Endodermal cell (in vitro differentiated cells): ENCODE data around the gene KATNAL1. TPM values are rescaled to one million over a fixed set of nuclear protein-coding genes. Genes with fewer than 3 reads are reported as not detected.

Source experiments
- DNase-seq: peaks from one replicate; pipeline ENCODE4 v3.0.0-alpha.2; 2017
- H3K27ac ChIP-seq: 2 replicates; pipeline ENCODE4 v1.5.1; 2013; ENCODE audit warnings: mild to moderate bottlenecking, low read depth, low read length, moderate library complexity
- H3K27me3 ChIP-seq: 2 replicates; pipeline ENCODE4 v1.6.1; 2013; ENCODE audit warnings: mild to moderate bottlenecking, low read length, moderate library complexity; ENCODE audit not compliant: insufficient read depth, control insufficient read depth, poor library complexity, severe bottlenecking
- H3K36me3 ChIP-seq: 2 replicates; pipeline ENCODE4 v1.7.0; 2013; ENCODE audit warnings: mild to moderate bottlenecking, low read length, moderate library complexity; ENCODE audit not compliant: control insufficient read depth, insufficient read depth
- H3K4me1 ChIP-seq: one replicate; pipeline ENCODE4 v1.7.0; 2013; ENCODE audit warnings: low read length; ENCODE audit not compliant: control insufficient read depth, insufficient read depth
- H3K4me3 ChIP-seq: 2 replicates; pipeline ENCODE4 v1.5.1; 2013; ENCODE audit warnings: mild to moderate bottlenecking, low read length, moderate library complexity
- H3K9ac ChIP-seq: 2 replicates; pipeline ENCODE4 v1.6.1; 2013; ENCODE audit warnings: mild to moderate bottlenecking, low read length, moderate library complexity; ENCODE audit not compliant: poor library complexity, severe bottlenecking; ENCODE audit errors: extremely low read depth
- H3K9me3 ChIP-seq: 2 replicates; pipeline ENCODE4 v1.6.1; 2013; ENCODE audit warnings: mild to moderate bottlenecking, low read length, moderate library complexity; ENCODE audit not compliant: control insufficient read depth
- H3K27ac Mint-ChIP-seq: 2 replicates; pipeline ENCODE4 v1.8.0; 2020; ENCODE audit warnings: mixed read lengths
- H3K27me3 Mint-ChIP-seq: 2 replicates; pipeline ENCODE4 v1.8.0; 2021; ENCODE audit warnings: mild to moderate bottlenecking, mixed read lengths; ENCODE audit not compliant: insufficient read depth
- H3K36me3 Mint-ChIP-seq: 2 replicates; pipeline ENCODE4 v1.8.0; 2020; ENCODE audit warnings: low read depth, mixed read lengths
- H3K4me1 Mint-ChIP-seq: 2 replicates; pipeline ENCODE4 v1.8.0; 2020; ENCODE audit warnings: mixed read lengths
- H3K4me3 Mint-ChIP-seq: 2 replicates; pipeline ENCODE4 v1.8.0; 2020; ENCODE audit warnings: mild to moderate bottlenecking, moderate library complexity, mixed read lengths
- H3K9me3 Mint-ChIP-seq: 2 replicates; pipeline ENCODE4 v1.8.0; 2020; ENCODE audit warnings: mild to moderate bottlenecking, mixed read lengths
- WGBS, 2 experiments: methylation state at CpG; one replicate each; pipeline versions ENCODE4 v1.1.5 to v1.1.7; 2013; ENCODE audit warnings: missing lambda C conversion rate in 2 of 2, mixed read lengths in 1 of 2; ENCODE audit not compliant: insufficient coverage in 1 of 2, insufficient read length in 1 of 2; 5-methylcytosine and 5-hydroxymethylcytosine counted together
- total RNA-seq, 2 donors: library from RNA; stranded (reverse); fragmentation: NEBNext Ultra II Directional in 1 of 2; extraction: Animal tissue kit (Norgen Biotek cat#: 25700) in 1 of 2; gene quantifications; 2 replicates in 1 of 2; 3 replicates in 1 of 2; pipeline ENCODE4 v1.2.1, GENCODE V29; 2021
- TF ChIP-seq, protein P1 (sequence below): fragments of 200-600 bp; sonication (generic); conservative IDR thresholded peaks from 2 replicates; pipeline ENCODE4 v1.5.0; 2021; ENCODE audit warnings: antibody characterized with exemption, mild to moderate bottlenecking

Gene KATNAL1
- total RNA-seq, 2 donors from 2014 or later, result 20.3 to 32.2 TPM

DNA sequence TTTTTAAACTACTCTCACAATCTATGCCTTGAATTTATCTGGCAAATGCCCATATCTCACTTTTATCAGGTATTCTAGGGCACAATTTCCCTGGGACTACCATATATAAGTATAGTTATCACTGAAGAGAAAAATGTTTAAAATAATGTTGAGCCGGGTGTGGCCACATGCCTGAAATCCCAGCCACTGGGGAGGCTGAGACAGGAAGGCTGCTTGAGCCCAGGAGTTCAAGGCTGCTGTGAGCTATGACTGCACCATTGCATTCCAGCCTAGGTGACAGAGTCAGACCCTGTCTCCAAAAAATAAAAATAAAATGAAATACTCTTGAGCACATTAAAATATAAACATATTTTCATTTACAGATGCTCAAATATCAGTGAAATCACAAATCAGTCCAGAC is 4.1 kb downstream of the KATNAL1 start:
- H3K9ac ChIP-seq, result no peak overlapping the region
- Mint-ChIP-seq H3K4me3 (no peak overlapping the region), H3K9me3 (no peaks in the 10 kb centered on the region), H3K27me3 (no peaks in the 10 kb centered on the region), H3K27ac (no peak overlapping the region), H3K36me3 (no peaks in the 10 kb centered on the region), H3K4me1 (peaks cover 7% of the 10 kb centered on the region)
- TF ChIP-seq, protein P1, sequence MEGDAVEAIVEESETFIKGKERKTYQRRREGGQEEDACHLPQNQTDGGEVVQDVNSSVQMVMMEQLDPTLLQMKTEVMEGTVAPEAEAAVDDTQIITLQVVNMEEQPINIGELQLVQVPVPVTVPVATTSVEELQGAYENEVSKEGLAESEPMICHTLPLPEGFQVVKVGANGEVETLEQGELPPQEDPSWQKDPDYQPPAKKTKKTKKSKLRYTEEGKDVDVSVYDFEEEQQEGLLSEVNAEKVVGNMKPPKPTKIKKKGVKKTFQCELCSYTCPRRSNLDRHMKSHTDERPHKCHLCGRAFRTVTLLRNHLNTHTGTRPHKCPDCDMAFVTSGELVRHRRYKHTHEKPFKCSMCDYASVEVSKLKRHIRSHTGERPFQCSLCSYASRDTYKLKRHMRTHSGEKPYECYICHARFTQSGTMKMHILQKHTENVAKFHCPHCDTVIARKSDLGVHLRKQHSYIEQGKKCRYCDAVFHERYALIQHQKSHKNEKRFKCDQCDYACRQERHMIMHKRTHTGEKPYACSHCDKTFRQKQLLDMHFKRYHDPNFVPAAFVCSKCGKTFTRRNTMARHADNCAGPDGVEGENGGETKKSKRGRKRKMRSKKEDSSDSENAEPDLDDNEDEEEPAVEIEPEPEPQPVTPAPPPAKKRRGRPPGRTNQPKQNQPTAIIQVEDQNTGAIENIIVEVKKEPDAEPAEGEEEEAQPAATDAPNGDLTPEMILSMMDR, result no peak
- H3K4me3 ChIP-seq, result no peak overlapping the region
- H3K27me3 ChIP-seq, result no peaks in the 10 kb centered on the region
- H3K9me3 ChIP-seq, result peaks cover 4% of the 10 kb centered on the region
- no peaks in the 10 kb centered on the region for H3K36me3 ChIP-seq
- no peak overlapping the region for H3K27ac ChIP-seq
- no peaks in the 10 kb centered on the region for H3K4me1 ChIP-seq
- DNase-seq, result no peak
- WGBS, 2 experiments, result 79 to 86% methylated on average over 1 of the region's 1 CpG

DNA sequence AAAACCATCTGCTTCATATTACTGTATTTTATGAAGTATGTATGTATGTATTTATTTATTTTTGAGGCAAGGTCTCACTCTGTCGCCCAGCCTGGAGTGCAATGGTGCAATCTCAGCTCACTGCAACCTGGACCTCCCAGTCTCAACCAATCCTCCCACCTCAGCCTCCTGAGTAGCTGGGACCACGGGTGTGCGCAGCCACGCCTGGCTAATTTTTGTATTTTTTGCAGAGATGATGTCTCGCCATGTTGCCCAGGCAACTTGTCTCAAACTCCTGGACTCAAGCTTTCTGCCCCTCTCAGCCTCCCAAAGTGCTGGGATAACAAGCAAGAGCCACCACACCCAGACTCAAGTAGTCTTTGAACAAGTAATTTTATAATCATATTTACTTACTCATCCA is 5.5 kb downstream of the KATNAL1 start:
- Histone ChIP-seq H3K9me3 (peaks cover 4% of the 10 kb centered on the region), H3K27ac (no peak overlapping the region), H3K4me1 (no peaks in the 10 kb centered on the region), H3K4me3 (no peak overlapping the region), H3K36me3 (no peaks in the 10 kb centered on the region), H3K9ac (no peak overlapping the region), H3K27me3 (no peaks in the 10 kb centered on the region)
- no peak overlapping the region for H3K4me3 Mint-ChIP-seq
- peaks cover 7% of the 10 kb centered on the region for H3K4me1 Mint-ChIP-seq
- no peak for DNase-seq
- TF ChIP-seq, protein P1, result no peak
- H3K36me3 Mint-ChIP-seq, result no peaks in the 10 kb centered on the region
- H3K27me3 Mint-ChIP-seq, result no peaks in the 10 kb centered on the region
- 90 to 95% methylated on average over 4 to 5 of the region's 5 CpGs for WGBS, 2 experiments
- no peak overlapping the region for H3K27ac Mint-ChIP-seq
- H3K9me3 Mint-ChIP-seq, result no peaks in the 10 kb centered on the region

DNA sequence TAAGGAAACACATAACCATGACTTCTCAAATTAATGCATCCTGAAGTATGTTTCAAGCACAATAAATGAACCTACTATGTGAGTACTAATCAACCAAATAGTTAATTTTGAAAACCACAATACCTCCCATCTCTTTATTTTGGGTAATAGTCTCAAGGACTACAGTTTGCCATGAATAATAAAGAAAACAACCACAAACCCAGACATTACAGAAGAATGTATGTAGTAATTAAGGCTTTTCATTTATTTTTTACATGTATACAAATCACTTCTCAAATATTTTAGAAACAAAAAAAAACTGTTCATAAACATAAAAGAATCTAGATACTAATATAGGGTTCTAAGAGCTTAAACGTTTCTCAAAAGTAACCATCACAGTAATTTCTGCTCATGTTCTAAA is 6.8 kb downstream of the KATNAL1 start:
- TF ChIP-seq, protein P1, result no peak
- Mint-ChIP-seq H3K9me3 (no peaks in the 10 kb centered on the region), H3K4me3 (no peak overlapping the region), H3K27ac (no peak overlapping the region), H3K27me3 (no peaks in the 10 kb centered on the region), H3K4me1 (peaks cover 6% of the 10 kb centered on the region), H3K36me3 (no peaks in the 10 kb centered on the region)
- H3K9me3 ChIP-seq, result peaks cover 4% of the 10 kb centered on the region
- H3K9ac ChIP-seq, result no peak overlapping the region
- H3K36me3 ChIP-seq, result no peaks in the 10 kb centered on the region
- H3K4me1 ChIP-seq, result no peaks in the 10 kb centered on the region
- no peaks in the 10 kb centered on the region for H3K27me3 ChIP-seq
- DNase-seq, result no peak
- no peak overlapping the region for H3K27ac ChIP-seq
- no peak overlapping the region for H3K4me3 ChIP-seq
- WGBS, 2 experiments, result 80% methylated on average over 1 of the region's 1 CpG; no CpG with 5 or more reads in 1 of the 2 experiments
